ENCODE measurements around the gene MBOAT1.

- TF ChIP-seq POLR2A (IDR thresholded peaks at IDR 0.05) (no peak), CTCF (IDR thresholded peaks at IDR 0.05) (no peak)
These were observed 39.3 kb upstream of the MBOAT1 start for GRCh38 chr6:20251525-20251924.
